ENCODE results near the gene ZNF514. TPM values are rescaled to one million over a fixed set of nuclear protein-coding genes. Genes with fewer than 3 reads are reported as not detected.

Gene ZNF514
- total RNA-seq, 1 donor from 2014 or later: 19.9 TPM

DNA sequence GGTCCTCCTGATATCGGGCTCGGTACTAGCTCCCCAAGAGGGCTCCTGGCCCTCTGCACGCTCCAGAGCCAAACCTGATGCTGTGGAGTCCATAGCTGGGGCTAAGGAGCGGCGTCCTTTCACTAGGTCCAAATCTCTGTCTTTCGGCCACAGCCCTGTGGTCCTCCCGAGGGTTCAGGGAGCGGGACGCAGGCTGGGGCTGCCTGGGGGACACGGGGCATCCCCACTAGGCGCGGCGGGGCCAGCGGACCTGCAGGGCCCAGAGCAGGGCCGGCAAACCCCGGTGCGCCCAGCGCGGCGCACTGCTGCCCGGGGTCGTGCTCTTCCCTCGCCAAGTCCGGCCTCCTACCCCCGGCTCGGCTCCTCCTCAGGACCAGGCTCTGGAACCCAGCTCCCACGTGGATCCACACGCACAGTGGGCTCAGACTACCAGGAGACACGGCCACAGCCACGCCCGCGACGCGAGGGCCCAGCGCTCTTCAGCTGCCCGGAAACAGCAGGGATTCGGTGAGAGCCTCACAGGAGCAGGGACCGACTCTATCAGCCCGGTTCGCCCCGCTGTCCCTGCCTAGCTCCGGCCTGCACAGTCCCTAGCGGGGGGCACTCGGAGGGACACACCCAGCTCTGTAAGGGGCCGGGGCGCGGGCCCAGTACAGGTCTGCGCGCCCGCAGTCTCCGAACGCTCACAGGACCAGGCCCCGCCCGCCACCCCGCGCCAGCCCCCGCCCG is 593 bp downstream of the ZNF514 start:
- Histone ChIP-seq H3K4me3 (peak overlapping the region; percentile 83), H3K9me3 (no peaks in the 10 kb centered on the region), H3K4me1 (peaks cover 11% of the 10 kb centered on the region), H3K36me3 (peaks cover 13% of the 10 kb centered on the region), H3K27ac (peak overlapping the region; percentile 80), H3K27me3 (ENCODE audit: low read depth) (no peaks in the 10 kb centered on the region)
- TF ChIP-seq, protein P1, sequence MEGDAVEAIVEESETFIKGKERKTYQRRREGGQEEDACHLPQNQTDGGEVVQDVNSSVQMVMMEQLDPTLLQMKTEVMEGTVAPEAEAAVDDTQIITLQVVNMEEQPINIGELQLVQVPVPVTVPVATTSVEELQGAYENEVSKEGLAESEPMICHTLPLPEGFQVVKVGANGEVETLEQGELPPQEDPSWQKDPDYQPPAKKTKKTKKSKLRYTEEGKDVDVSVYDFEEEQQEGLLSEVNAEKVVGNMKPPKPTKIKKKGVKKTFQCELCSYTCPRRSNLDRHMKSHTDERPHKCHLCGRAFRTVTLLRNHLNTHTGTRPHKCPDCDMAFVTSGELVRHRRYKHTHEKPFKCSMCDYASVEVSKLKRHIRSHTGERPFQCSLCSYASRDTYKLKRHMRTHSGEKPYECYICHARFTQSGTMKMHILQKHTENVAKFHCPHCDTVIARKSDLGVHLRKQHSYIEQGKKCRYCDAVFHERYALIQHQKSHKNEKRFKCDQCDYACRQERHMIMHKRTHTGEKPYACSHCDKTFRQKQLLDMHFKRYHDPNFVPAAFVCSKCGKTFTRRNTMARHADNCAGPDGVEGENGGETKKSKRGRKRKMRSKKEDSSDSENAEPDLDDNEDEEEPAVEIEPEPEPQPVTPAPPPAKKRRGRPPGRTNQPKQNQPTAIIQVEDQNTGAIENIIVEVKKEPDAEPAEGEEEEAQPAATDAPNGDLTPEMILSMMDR (IDR thresholded peaks at IDR 0.05): no peak
- ATAC-seq (peak; percentile 72 to 77), DNase-seq (peak; percentile 73)
- intact Hi-C loops (cut with DNase I): no loop called here

DNA sequence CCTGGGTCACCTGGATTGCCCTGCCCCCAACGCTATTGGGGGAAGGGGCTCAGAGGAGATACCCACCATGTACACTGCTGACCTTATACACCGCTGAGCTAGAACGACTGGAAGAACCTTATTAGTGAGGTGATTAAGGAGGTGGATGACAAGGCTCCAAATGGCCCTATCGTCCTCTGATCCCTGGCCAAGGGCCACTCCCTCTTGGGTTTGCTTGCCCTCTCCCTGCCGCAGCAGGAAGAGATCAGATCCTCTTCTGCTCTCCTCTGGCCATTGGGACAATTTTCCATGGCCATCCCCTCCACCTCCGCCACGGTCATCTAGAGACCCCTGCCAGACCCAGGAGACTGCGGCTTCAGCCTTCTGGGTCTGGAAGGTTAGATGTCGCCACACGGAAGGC is 1.2 kb downstream of the ZNF514 start:
- H3K27me3 ChIP-seq (ENCODE audit: low read depth): no peaks in the 10 kb centered on the region
- TF ChIP-seq, protein P1 (IDR thresholded peaks at IDR 0.05): no peak
- no peak for ATAC-seq

DNA sequence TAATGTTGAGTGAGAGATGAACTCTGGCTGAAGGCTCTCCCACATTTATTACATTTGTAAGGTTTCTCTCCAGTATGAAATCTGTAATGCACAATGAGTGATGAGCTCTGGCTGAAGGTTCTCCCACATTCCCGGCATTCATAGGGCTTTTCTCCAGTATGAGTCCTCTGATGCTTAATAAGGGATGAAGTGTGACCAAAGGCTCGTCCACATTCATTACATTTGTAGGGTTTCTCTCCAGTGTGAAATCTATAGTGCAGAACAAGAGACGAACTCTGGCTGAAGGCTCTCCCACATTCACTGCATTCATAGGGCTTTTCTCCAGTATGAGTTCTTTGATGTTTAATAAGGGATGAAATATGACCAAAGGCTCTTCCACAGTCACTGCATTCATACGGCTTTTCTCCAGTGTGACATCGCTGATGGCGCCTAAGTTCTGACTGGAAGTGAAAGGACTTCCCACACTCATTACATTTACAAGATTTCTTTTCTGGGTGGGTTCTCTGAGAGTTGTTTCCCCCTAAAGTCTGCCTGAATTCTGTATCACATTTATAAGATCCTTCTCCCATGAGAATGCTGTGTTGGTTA is 10.2 kb downstream of the ZNF514 start:
- Histone ChIP-seq H3K27me3 (ENCODE audit: low read depth) (no peaks in the 10 kb centered on the region), H3K9me3 (peaks cover 86% of the 10 kb centered on the region), H3K27ac (no peak overlapping the region), H3K4me1 (no peaks in the 10 kb centered on the region), H3K4me3 (no peak overlapping the region), H3K36me3 (peaks cover 40% of the 10 kb centered on the region)
- ATAC-seq: no peak
- intact Hi-C loops (cut with DNase I): no loop called here
- TF ChIP-seq, protein P1 (IDR thresholded peaks at IDR 0.05): no peak
- no peak for DNase-seq

More for the DNA sequence above, 1.2 kb downstream of the ZNF514 start:
- Histone ChIP-seq H3K4me1 (peaks cover 9% of the 10 kb centered on the region), H3K36me3 (peaks cover 13% of the 10 kb centered on the region), H3K4me3 (peak overlapping the region; percentile 83), H3K27ac (peak overlapping the region; percentile 80), H3K9me3 (no peaks in the 10 kb centered on the region)
- intact Hi-C loops (cut with DNase I): no loop called here
- DNase-seq: no peak

DNA sequence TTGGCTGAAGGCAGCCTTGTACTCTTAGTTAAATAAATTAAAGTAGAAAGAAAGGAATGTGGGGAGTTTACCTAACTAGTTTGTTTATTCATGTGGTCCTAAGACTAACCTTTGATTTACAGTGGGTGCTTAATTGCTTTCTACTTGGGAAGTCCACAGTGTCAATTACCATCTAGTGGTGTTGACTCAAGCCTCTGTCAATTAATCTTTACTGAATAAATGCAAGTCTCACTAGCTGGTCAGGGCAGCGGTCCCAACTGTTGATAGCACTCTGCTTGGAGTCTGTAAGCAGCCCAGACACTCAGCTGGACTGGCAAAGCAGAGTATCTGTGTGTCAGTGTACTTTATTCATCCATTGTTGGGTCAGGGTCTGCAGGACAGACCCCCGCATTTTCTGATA is 15.8 kb downstream of the ZNF514 start:
- Histone ChIP-seq H3K4me1 (no peaks in the 10 kb centered on the region), H3K27ac (no peak overlapping the region), H3K9me3 (peaks cover 85% of the 10 kb centered on the region), H3K36me3 (no peaks in the 10 kb centered on the region), H3K27me3 (ENCODE audit: low read depth) (no peaks in the 10 kb centered on the region), H3K4me3 (no peak overlapping the region)
- ATAC-seq (no peak), DNase-seq (no peak)
- TF ChIP-seq, protein P1 (IDR thresholded peaks at IDR 0.05): no peak
- intact Hi-C loops (cut with DNase I): no loop called here

GRCh38 chr2:95138702-95139101 is 20.9 kb downstream of the ZNF514 start:
- no peak overlapping the region for H3K27ac ChIP-seq
- H3K9me3 ChIP-seq: peaks cover 48% of the 10 kb centered on the region
- DNase-seq: no peak
- no peaks in the 10 kb centered on the region for H3K36me3 ChIP-seq
- TF ChIP-seq, protein P1 (IDR thresholded peaks at IDR 0.05): no peak
- no peak overlapping the region for H3K4me3 ChIP-seq
- H3K4me1 ChIP-seq: no peaks in the 10 kb centered on the region
- H3K27me3 ChIP-seq (ENCODE audit: low read depth): no peaks in the 10 kb centered on the region
- intact Hi-C loops (cut with DNase I): no loop called here
- ATAC-seq: no peak

Data from lower lobe of right lung (tissue), 2 donors.